OCI-LY3 (cell line): ENCODE data around the gene NANS.

Source experiments
- EZH2phosphoT487 ChIP-seq: fragments of 200-600 bp; shearing (Covaris generic); IDR thresholded peaks from 2 replicates; pipeline ENCODE4 v1.6.1; 2018; ENCODE audit warnings: antibody characterized with exemption, mixed run types, low read depth
- TF ChIP-seq, protein P1 (sequence below): fragments of 200-600, 300-600 bp; sonication (generic); IDR thresholded peaks from 2 replicates; pipeline ENCODE4 v1.5.1; 2014; ENCODE audit warnings: antibody characterized with exemption, low read length, low read depth

DNA sequence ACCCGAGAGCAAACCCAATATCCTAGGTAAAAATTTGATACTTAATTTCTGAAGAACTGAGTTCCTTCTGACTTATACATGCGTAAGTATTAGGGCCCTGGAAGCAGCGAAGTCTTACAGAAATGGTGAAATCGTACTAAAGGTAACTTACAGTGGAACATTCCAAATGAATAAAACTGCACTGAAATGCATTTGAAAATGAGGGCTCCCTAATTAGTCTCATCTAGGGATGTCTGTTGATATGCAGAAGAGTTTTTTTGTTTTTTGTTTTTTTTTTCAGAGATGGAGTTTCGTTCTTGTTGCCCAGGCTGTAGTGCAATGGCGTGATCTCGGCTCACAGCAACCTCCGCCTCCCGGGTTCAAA lies 10.4 kb upstream of the NANS start:
- TF ChIP-seq, protein P1, sequence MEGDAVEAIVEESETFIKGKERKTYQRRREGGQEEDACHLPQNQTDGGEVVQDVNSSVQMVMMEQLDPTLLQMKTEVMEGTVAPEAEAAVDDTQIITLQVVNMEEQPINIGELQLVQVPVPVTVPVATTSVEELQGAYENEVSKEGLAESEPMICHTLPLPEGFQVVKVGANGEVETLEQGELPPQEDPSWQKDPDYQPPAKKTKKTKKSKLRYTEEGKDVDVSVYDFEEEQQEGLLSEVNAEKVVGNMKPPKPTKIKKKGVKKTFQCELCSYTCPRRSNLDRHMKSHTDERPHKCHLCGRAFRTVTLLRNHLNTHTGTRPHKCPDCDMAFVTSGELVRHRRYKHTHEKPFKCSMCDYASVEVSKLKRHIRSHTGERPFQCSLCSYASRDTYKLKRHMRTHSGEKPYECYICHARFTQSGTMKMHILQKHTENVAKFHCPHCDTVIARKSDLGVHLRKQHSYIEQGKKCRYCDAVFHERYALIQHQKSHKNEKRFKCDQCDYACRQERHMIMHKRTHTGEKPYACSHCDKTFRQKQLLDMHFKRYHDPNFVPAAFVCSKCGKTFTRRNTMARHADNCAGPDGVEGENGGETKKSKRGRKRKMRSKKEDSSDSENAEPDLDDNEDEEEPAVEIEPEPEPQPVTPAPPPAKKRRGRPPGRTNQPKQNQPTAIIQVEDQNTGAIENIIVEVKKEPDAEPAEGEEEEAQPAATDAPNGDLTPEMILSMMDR, result no peak
- TF ChIP-seq EZH2phosphoT487, result no peak
